Measurements from ENCODE around the gene AFG3L2. TPM values are rescaled to one million over a fixed set of nuclear protein-coding genes. Genes with fewer than 3 reads are reported as not detected.

The AFG3L2 gene
- total and polyA plus RNA-seq, 9 of the 15 experiments (the other 6 are each of a cell fraction or from before 2014, with no cell fraction given) = 24.1 to 109 (median 84.0) TPM

DNA sequence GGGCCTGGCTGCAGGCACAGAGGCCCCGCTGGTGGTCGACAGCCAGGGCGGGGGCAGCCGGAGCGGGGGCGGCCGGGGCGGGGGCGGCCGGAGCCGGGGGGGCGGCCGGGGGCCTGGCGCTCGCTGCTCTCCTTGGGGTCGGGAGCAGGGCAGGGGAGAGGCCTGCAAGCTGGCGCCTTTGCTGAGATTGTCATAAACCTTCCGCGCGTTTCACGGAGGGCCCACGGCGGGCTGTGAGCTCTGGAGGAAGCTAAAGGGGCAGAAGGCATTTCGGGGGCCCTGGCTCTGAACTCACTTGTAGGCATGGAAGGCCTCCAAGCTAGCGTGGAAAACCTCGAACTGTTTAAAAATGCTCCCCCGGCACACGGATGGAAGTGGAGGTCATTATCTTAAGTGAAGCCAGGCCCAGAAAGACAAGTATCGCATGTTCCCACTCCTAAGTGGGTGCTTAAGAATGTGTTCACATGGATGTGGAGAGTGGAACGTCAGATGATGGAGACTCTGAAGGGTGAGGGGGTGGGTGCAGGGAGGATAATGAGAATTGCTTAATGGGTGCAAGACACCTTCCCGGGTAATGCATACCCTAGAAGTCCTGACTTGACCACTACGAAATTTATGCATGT is 31.3 kb upstream of the AFG3L2 start (continued):
- TF ChIP-seq, protein P1, sequence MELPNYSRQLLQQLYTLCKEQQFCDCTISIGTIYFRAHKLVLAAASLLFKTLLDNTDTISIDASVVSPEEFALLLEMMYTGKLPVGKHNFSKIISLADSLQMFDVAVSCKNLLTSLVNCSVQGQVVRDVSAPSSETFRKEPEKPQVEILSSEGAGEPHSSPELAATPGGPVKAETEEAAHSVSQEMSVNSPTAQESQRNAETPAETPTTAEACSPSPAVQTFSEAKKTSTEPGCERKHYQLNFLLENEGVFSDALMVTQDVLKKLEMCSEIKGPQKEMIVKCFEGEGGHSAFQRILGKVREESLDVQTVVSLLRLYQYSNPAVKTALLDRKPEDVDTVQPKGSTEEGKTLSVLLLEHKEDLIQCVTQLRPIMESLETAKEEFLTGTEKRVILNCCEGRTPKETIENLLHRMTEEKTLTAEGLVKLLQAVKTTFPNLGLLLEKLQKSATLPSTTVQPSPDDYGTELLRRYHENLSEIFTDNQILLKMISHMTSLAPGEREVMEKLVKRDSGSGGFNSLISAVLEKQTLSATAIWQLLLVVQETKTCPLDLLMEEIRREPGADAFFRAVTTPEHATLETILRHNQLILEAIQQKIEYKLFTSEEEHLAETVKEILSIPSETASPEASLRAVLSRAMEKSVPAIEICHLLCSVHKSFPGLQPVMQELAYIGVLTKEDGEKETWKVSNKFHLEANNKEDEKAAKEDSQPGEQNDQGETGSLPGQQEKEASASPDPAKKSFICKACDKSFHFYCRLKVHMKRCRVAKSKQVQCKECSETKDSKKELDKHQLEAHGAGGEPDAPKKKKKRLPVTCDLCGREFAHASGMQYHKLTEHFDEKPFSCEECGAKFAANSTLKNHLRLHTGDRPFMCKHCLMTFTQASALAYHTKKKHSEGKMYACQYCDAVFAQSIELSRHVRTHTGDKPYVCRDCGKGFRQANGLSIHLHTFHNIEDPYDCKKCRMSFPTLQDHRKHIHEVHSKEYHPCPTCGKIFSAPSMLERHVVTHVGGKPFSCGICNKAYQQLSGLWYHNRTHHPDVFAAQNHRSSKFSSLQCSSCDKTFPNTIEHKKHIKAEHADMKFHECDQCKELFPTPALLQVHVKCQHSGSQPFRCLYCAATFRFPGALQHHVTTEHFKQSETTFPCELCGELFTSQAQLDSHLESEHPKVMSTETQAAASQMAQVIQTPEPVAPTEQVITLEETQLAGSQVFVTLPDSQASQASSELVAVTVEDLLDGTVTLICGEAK (IDR thresholded peaks at IDR 0.05) = peak; percentile 13; the same call in 1 of the 2 replicates
- TF ChIP-seq, protein P1 (CRISPR knock-in tag; IDR thresholded peaks at IDR 0.05) = no peak
- peak; percentile 19; the same call in 1 of the 2 replicates for TF ChIP-seq RB1 (IDR thresholded peaks at IDR 0.05; ENCODE audit: low read depth)
- no peak for TF ChIP-seq BMI1 (IDR thresholded peaks at IDR 0.05; ENCODE audit: low read length)
- 0 out of 2 replicates have a peak, but pooled peaks have one; percentile 6 for TF ChIP-seq ZFX (CRISPR knock-in tag; IDR thresholded peaks at IDR 0.05)
- TF ChIP-seq ZNF253 (CRISPR knock-in tag; conservative IDR thresholded peaks at IDR 0.05) = no peak
- 0 out of 2 replicates have a peak, but pooled peaks have one; percentile 3 for TF ChIP-seq FOXP1 (CRISPR knock-in tag; IDR thresholded peaks at IDR 0.05)
- TF ChIP-seq PCBP2 (IDR thresholded peaks at IDR 0.05; ENCODE audit: low read depth, low read length, poor library complexity, severe bottlenecking) = no peak
- no peak for TF ChIP-seq CHCHD3 (CRISPR knock-in tag; IDR thresholded peaks at IDR 0.05)
- TF ChIP-seq, protein P2, sequence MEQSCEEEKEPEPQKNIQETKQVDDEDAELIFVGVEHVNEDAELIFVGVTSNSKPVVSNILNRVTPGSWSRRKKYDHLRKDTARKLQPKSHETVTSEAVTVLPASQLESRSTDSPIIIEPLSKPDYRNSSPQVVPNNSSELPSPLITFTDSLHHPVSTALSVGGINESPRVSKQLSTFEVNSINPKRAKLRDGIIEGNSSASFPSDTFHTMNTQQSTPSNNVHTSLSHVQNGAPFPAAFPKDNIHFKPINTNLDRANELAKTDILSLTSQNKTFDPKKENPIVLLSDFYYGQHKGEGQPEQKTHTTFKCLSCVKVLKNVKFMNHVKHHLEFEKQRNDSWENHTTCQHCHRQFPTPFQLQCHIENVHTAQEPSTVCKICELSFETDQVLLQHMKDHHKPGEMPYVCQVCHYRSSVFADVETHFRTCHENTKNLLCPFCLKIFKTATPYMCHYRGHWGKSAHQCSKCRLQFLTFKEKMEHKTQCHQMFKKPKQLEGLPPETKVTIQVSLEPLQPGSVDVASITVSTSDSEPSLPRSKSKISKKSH (CRISPR knock-in tag; IDR thresholded peaks at IDR 0.05) = no peak
- TF ChIP-seq HLTF (IDR thresholded peaks at IDR 0.05) = no peak
- no peak for TF ChIP-seq ZNF347 (CRISPR knock-in tag; IDR thresholded peaks at IDR 0.05; ENCODE audit: low read depth)
